GM12801 (cell line): ENCODE measurements around the gene FMN1.

Experiments used
- CTCF ChIP-seq: IDR thresholded peaks from one replicate; pipeline ENCODE4 v1.5.1; 2011; ENCODE audit warnings: control low read depth; ENCODE audit not compliant: insufficient read length; ENCODE audit errors: extremely low read depth

Gene FMN1

GRCh38 chr15:32738666-32739065, 455.8 kb downstream of the FMN1 start:
- TF ChIP-seq CTCF: no peak

GRCh38 chr15:32737304-32737703, 457.2 kb downstream of the FMN1 start:
- no peak for TF ChIP-seq CTCF

- no peak for TF ChIP-seq CTCF
These were observed 457.8 kb downstream of the FMN1 start for GRCh38 chr15:32736701-32737061.

GRCh38 chr15:32735989-32736700, 458.4 kb downstream of the FMN1 start:
- no peak for TF ChIP-seq CTCF

DNA sequence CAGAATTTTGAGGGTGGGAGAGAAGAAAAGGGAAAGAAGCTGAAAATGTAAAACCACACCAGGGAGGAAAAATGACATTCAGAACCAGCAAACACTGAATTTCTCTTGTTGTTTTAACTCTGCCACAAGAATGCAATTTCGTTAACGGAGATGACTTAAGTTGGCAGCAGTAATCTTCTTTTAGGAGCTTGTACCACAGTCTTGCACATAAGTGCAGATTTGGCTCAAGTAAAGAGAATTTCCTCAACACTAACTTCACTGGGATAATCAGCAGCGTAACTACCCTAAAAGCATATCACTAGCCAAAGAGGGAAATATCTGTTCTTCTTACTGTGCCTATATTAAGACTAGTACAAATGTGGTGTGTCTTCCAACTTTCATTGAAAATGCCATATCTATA, 461.2 kb downstream of the FMN1 start:
- no peak for TF ChIP-seq CTCF

DNA sequence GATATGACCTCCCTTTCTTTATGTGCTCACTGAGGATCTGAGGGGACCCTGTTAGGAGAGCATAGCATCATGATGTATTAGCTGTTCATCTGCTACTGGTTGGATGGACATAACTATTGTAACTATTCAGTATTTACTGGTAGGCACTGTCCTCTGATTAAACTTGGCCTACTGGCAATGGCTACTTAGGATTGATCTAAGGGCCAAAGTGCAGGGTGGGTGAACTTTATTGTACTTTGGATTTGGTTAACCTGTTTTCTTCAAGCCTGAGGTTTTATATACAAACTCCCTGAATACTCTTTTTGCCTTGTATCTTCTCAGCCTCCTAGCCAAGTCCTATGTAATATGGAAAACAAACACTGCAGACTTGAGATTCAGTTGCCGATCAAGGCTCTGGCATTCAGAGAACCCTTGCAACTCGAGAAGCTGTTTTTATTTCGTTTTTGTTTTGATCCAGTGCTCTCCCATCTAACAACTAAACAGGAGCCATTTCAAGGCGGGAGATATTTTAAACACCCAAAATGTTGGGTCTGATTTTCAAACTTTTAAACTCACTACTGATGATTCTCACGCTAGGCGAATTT, 461.8 kb downstream of the FMN1 start:
- no peak for TF ChIP-seq CTCF

GRCh38 chr15:32730677-32731654, 463.5 kb downstream of the FMN1 start:
- TF ChIP-seq CTCF: no peak
